HepG2 (cell line): ENCODE measurements around the gene TP53TG5. TPM values are rescaled to one million over a fixed set of nuclear protein-coding genes. Genes with fewer than 3 reads are reported as not detected.

ENCODE experiments used
- ATAC-seq: fragments of 200-7000 bp; cut with Tn5 transposase; 3 replicates; pipeline ENCODE4 v1.9.1; 2020; ENCODE audit warnings: mild to moderate bottlenecking, moderate library complexity
- BruUV-seq: library from RNA; stranded (reverse); fragments of 400-500 nt; replicated peaks from 2 replicates; lab custom pipeline; 2021; lab: Mats Ljungman, UMichigan
- CTCF ChIA-PET: fragments of 300-600 bp; formaldehyde crosslinking; extraction: SDS; loops from one replicate; lab custom pipeline; 2021; ENCODE audit warnings: low total read pairs, inconsistent platforms, low intra/inter-chr PET ratio; lab: Yijun Ruan, JAX
- POLR2A ChIA-PET: fragments of 350-600 bp; sonication (Branson Sonifier 250); formaldehyde crosslinking; loops from one replicate; lab custom pipeline; 2020; ENCODE audit warnings: antibody characterized with exemption, inconsistent platforms; lab: Yijun Ruan, JAX
- DNase-seq: peaks from one replicate; pipeline ENCODE4 v3.0.0-alpha.2; 2015; ENCODE audit warnings: low spot score
- FAIRE-seq: peaks from 3 replicates; lab custom pipeline; 2011; peaks lifted over from hg19 to GRCh38; lab: Jason Lieb, UNC
- H2AFZ ChIP-seq: one replicate; pipeline ENCODE4 v1.6.1; 2011; ENCODE audit warnings: low read length, inconsistent platforms
- H3K27ac ChIP-seq: fragments of 300-600 bp; 3 replicates; pipeline ENCODE4 v1.8.0; 2011; ENCODE audit warnings: mixed run types, mild to moderate bottlenecking, mixed read lengths, low read length, inconsistent platforms; ENCODE audit not compliant: insufficient read depth; ENCODE audit errors: extremely low read length
- H3K27me3 ChIP-seq, 2 experiments: fragments of 200-600 bp in 1 of 2; 2 replicates in 1 of 2; 3 replicates in 1 of 2; pipeline versions ENCODE4 v1.6.0 to v1.8.0; 2011; ENCODE audit warnings: low read length in 2 of 2, mild to moderate bottlenecking in 2 of 2, moderate library complexity in 2 of 2, inconsistent platforms in 1 of 2; ENCODE audit not compliant: insufficient read depth in 2 of 2, control insufficient read depth in 1 of 2
- H3K36me3 ChIP-seq, 2 experiments: fragments of 200-600 bp in 1 of 2; replicated peaks in 1 of 2; 2 replicates in 1 of 2; 3 replicates in 1 of 2; pipeline versions ENCODE4 v1.5.1 to v1.8.0; 2011; ENCODE audit warnings: low read length in 2 of 2, inconsistent platforms in 1 of 2; ENCODE audit not compliant: insufficient read depth in 2 of 2, control insufficient read depth in 1 of 2
- H3K4me1 ChIP-seq: 2 replicates; pipeline ENCODE4 v1.5.1; 2012; ENCODE audit warnings: low read length, inconsistent platforms; ENCODE audit not compliant: insufficient read depth
- H3K4me2 ChIP-seq: 2 replicates; pipeline ENCODE4 v1.6.0; 2011; ENCODE audit warnings: low read depth, low read length, inconsistent platforms
- H3K4me3 ChIP-seq, 3 experiments: fragments of 200-600 bp in 1 of 3; sonication (generic), shearing (Covaris generic) in 1 of 3; replicated peaks in 1 of 3; 2 replicates each; pipeline ENCODE4 v1.5.1; 2011 to 2016; ENCODE audit warnings: low read length in 3 of 3, inconsistent platforms in 2 of 3, low read depth in 2 of 3, mild to moderate bottlenecking in 2 of 3, control low read depth in 1 of 3, mixed read lengths in 1 of 3; ENCODE audit not compliant: insufficient read depth in 1 of 3
- H3K79me2 ChIP-seq: one replicate; pipeline ENCODE4 v1.6.1; 2011; ENCODE audit warnings: low read length, inconsistent platforms; ENCODE audit not compliant: insufficient read depth
- H3K9ac ChIP-seq: 2 replicates; pipeline ENCODE4 v1.6.0; 2011; ENCODE audit warnings: mild to moderate bottlenecking, low read depth, low read length, inconsistent platforms; ENCODE audit not compliant: insufficient read depth
- H3K9me3 ChIP-seq: 2 replicates; pipeline ENCODE4 v1.5.1; 2012; ENCODE audit warnings: mild to moderate bottlenecking, low read length
- H4K20me1 ChIP-seq: 2 replicates; pipeline ENCODE4 v1.6.0; 2011; ENCODE audit warnings: inconsistent platforms, mild to moderate bottlenecking, low read length, moderate library complexity; ENCODE audit not compliant: insufficient read depth
- CBFB ChIP-seq: sonication (generic); formaldehyde crosslinking; IDR thresholded peaks from 2 replicates; pipeline ENCODE4 v1.4.0; 2020; ENCODE audit warnings: missing genetic modification reagents
- CREM ChIP-seq, 2 experiments: sonication (generic) in 1 of 2; formaldehyde crosslinking in 1 of 2; IDR thresholded peaks; 2 replicates each; pipeline versions ENCODE4 v1.4.0 to v1.6.1; 2016 to 2020; ENCODE audit warnings: antibody characterized with exemption in 1 of 2, mild to moderate bottlenecking in 1 of 2, missing genetic modification reagents in 1 of 2
- EZH2 ChIP-seq: conservative IDR thresholded peaks from 2 replicates; pipeline ENCODE4 v1.6.1; 2012; ENCODE audit warnings: mild to moderate bottlenecking, low read depth, low read length, moderate library complexity
- GABPA ChIP-seq, 2 experiments: IDR thresholded peaks; 2 replicates each; pipeline ENCODE4 v1.6.1; 2011 to 2016; ENCODE audit warnings: low read depth in 2 of 2, low read length in 1 of 2, missing biosample characterization in 1 of 2, missing genetic modification characterization in 1 of 2
- GATA4 ChIP-seq: sonication (generic); IDR thresholded peaks from 2 replicates; pipeline ENCODE4 v1.6.1; 2016; ENCODE audit warnings: antibody characterized with exemption, low read depth, borderline replicate concordance
- HHEX ChIP-seq: IDR thresholded peaks from 2 replicates; pipeline ENCODE4 v1.6.1; 2016; ENCODE audit warnings: control low read depth
- HIC2 ChIP-seq: sonication (generic); formaldehyde crosslinking; IDR thresholded peaks from 2 replicates; pipeline ENCODE4 v1.9.0; 2022; ENCODE audit warnings: low read depth, missing genetic modification reagents
- HINFP ChIP-seq: sonication (generic); formaldehyde crosslinking; IDR thresholded peaks from 2 replicates; pipeline ENCODE4 v1.4.0; 2020; ENCODE audit warnings: low read depth, mild to moderate bottlenecking, missing genetic modification reagents
- KLF12 ChIP-seq: sonication (generic); formaldehyde crosslinking; IDR thresholded peaks from 2 replicates; pipeline ENCODE4 v1.4.0; 2020; ENCODE audit warnings: missing genetic modification reagents, borderline replicate concordance
- RFXANK ChIP-seq: IDR thresholded peaks from 2 replicates; pipeline ENCODE4 v1.6.1; 2016
- TAF1 ChIP-seq: sonication (generic); formaldehyde crosslinking; IDR thresholded peaks from 2 replicates; pipeline ENCODE4 v1.4.0; 2020; ENCODE audit warnings: missing genetic modification reagents
- TEAD3 ChIP-seq: optimal IDR thresholded peaks from 2 replicates; pipeline ENCODE3; 2016; ENCODE audit warnings: borderline replicate concordance
- ZKSCAN5 ChIP-seq: sonication (generic); formaldehyde crosslinking; IDR thresholded peaks from 2 replicates; pipeline ENCODE4 v1.5.1; 2020; ENCODE audit warnings: mild to moderate bottlenecking, missing genetic modification reagents
- ZNF17 ChIP-seq: sonication (generic); formaldehyde crosslinking; IDR thresholded peaks from 2 replicates; pipeline ENCODE4 v1.5.0; 2020; ENCODE audit warnings: mild to moderate bottlenecking, missing genetic modification reagents
- ZNF451 ChIP-seq: sonication (generic); formaldehyde crosslinking; IDR thresholded peaks from 2 replicates; pipeline ENCODE4 v1.5.0; 2020; ENCODE audit warnings: mild to moderate bottlenecking, missing genetic modification reagents
- ZNF562 ChIP-seq: sonication (generic); formaldehyde crosslinking; IDR thresholded peaks from 2 replicates; pipeline ENCODE4 v1.8.0; 2022; ENCODE audit warnings: missing genetic modification reagents, borderline replicate concordance
- ZNF703 ChIP-seq: sonication (generic); formaldehyde crosslinking; IDR thresholded peaks from 2 replicates; pipeline ENCODE4 v1.5.1; 2020; ENCODE audit warnings: missing genetic modification reagents, mild to moderate bottlenecking, moderate library complexity, borderline replicate concordance
- ZNF883 ChIP-seq: sonication (generic); formaldehyde crosslinking; IDR thresholded peaks from 2 replicates; pipeline ENCODE4 v1.5.1; 2020; ENCODE audit warnings: mild to moderate bottlenecking, missing genetic modification reagents; ENCODE audit errors: not compliant biosample characterization
- WGBS: methylation state at CpG from one replicate; pipeline ENCODE4 v1.1.6; 2017; ENCODE audit warnings: low lambda C conversion rate; 5-methylcytosine and 5-hydroxymethylcytosine counted together
- in situ Hi-C: cut with HindIII; loops from 2 replicates; pipeline ENCODE4 v1.10.0; 2017; ENCODE audit warnings: low pct_unique_long_range_greater_than_20kb; ENCODE audit not compliant: extremely low pct_ligation_motif_present
- intact Hi-C: fragments of 100-400 bp; cut with micrococcal nuclease; formaldehyde crosslinking; loops from one replicate; pipeline ENCODE4 v1.10.0; 2022; ENCODE audit not compliant: unreplicated experiment
- polyA plus RNA-seq, 8 experiments: library from polyadenylated mRNA; depleted of rRNA in 3 of 8; stranded (reverse) in 7 of 8; unstranded in 1 of 8; fragments of >200 nt; fragmentation: Illumina TruSeq in 4 of 8; extraction: Trizol in 4 of 8; gene quantifications; 2 replicates each; pipeline versions ENCODE4 v1.2.1 to v1.2.3, GENCODE V29; 2011 to 2016; ENCODE audit warnings: low read depth in 4 of 8, missing spikeins in 1 of 8, mixed read lengths in 1 of 8; ENCODE audit not compliant: insufficient read depth in 1 of 8
- total RNA-seq, 5 experiments: library from RNA; depleted of rRNA; stranded (reverse); fragments of >200 nt; fragmentation: Illumina TruSeq; extraction: Trizol; gene quantifications; 2 replicates each; pipeline ENCODE4 v1.2.3, GENCODE V29; 2016; ENCODE audit warnings: low read depth in 1 of 5
- TF ChIP-seq, protein P1 (sequence below): fragments of 450-650 bp; IDR thresholded peaks from 2 replicates; pipeline ENCODE4 v1.6.1; 2017; ENCODE audit warnings: mild to moderate bottlenecking

TP53TG5 gene
- total and polyA plus RNA-seq, 2 of the 13 experiments (the other 11 are each of a cell fraction or from before 2014, with no cell fraction given), result 0.11 TPM; not detected in 1

- H3K27ac ChIP-seq, result peak overlapping the region; percentile 80
- H3K4me2 ChIP-seq, result peak overlapping the region; percentile 99
- peaks cover under 1 to 4% of the 10 kb centered on the region in 2 experiments; a peak in 3 of 5 replicates for H3K36me3 ChIP-seq
- H3K4me1 ChIP-seq, result peaks cover 95% of the 10 kb centered on the region
- H2AFZ ChIP-seq, result no peak overlapping the region
- intact Hi-C loops (loop anchor here (5.0 kb wide), 2 partner anchors 77 to 632 kb away; partner anchors contain the start of genes PIGT and ZNF335), in situ Hi-C loops (no loop called here)
- no TSS peak for BruUV-seq
- H3K9me3 ChIP-seq, result no peaks in the 10 kb centered on the region
- ATAC-seq (peak; percentile 4), DNase-seq (peak; percentile 92), FAIRE-seq (peak; percentile 86)
- H3K9ac ChIP-seq, result peak overlapping the region; percentile 35
- H4K20me1 ChIP-seq, result no peaks in the 10 kb centered on the region
- ChIA-PET CTCF (no interaction called here), POLR2A (interaction anchor here (1.2 to 23.9 kb wide), 3 partner anchors 16 to 75 kb away, joined by 3 to 1422 read pairs (median 74); partner anchors contain the start of genes PIGT, SDC4 and SYS1)
- H3K27me3 ChIP-seq, result no peaks in the 10 kb centered on the region
- WGBS, result 29% methylated on average over 5 of the region's 5 CpGs
- H3K4me3 ChIP-seq, result peak overlapping the region in 1 of 3 experiments; percentile 87; a peak in 1 of 6 replicates
- peaks cover 45% of the 10 kb centered on the region for H3K79me2 ChIP-seq
- TF ChIP-seq GATA4 (no peak), TEAD3 (no peak), EZH2 (no peak), GABPA (IDR thresholded peaks at IDR 0.05; ENCODE audit: low read depth, low read length) (no peak), GABPA (CRISPR knock-in tag; IDR thresholded peaks at IDR 0.05; ENCODE audit: low read depth) (no peak), ZNF703 (no peak), KLF12 (CRISPR knock-in tag) (no peak), ZNF451 (no peak), RFXANK (CRISPR knock-in tag) (no peak), HINFP (CRISPR knock-in tag) (no peak), HHEX (CRISPR knock-in tag) (peak; percentile 63; the same call in 1 of the 2 replicates), ZKSCAN5 (CRISPR knock-in tag) (no peak), ZNF562 (CRISPR knock-in tag) (no peak), TAF1 (CRISPR knock-in tag) (0 out of 2 replicates have a peak, but pooled peaks have one; percentile 19), CBFB (CRISPR knock-in tag) (no peak), CREM (IDR thresholded peaks at IDR 0.05) (no peak; the same call in 1 of the 2 replicates), CREM (CRISPR knock-in tag; IDR thresholded peaks at IDR 0.05) (no peak), HIC2 (CRISPR knock-in tag) (peak; percentile 72), ZNF17 (CRISPR knock-in tag) (no peak), ZNF883 (CRISPR knock-in tag) (no peak)
- TF ChIP-seq, protein P1, sequence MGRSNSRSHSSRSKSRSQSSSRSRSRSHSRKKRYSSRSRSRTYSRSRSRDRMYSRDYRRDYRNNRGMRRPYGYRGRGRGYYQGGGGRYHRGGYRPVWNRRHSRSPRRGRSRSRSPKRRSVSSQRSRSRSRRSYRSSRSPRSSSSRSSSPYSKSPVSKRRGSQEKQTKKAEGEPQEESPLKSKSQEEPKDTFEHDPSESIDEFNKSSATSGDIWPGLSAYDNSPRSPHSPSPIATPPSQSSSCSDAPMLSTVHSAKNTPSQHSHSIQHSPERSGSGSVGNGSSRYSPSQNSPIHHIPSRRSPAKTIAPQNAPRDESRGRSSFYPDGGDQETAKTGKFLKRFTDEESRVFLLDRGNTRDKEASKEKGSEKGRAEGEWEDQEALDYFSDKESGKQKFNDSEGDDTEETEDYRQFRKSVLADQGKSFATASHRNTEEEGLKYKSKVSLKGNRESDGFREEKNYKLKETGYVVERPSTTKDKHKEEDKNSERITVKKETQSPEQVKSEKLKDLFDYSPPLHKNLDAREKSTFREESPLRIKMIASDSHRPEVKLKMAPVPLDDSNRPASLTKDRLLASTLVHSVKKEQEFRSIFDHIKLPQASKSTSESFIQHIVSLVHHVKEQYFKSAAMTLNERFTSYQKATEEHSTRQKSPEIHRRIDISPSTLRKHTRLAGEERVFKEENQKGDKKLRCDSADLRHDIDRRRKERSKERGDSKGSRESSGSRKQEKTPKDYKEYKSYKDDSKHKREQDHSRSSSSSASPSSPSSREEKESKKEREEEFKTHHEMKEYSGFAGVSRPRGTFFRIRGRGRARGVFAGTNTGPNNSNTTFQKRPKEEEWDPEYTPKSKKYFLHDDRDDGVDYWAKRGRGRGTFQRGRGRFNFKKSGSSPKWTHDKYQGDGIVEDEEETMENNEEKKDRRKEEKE, result no peak
Measured at GRCh38 chr20:45340236-45340847, 37.8 kb downstream of the TP53TG5 start.
